SK-N-SH (cell line): Measurements from ENCODE around the gene RARB.

Experiments
- CTCF ChIP-seq: fragments of 200-600 bp; sonication (generic); IDR thresholded peaks from 2 replicates; pipeline ENCODE4 v1.6.1; 2017; ENCODE audit warnings: antibody characterized with exemption, mild to moderate bottlenecking, moderate library complexity
- ELF1 ChIP-seq: IDR thresholded peaks from 2 replicates; pipeline ENCODE4 v1.4.0; 2012
- JUND ChIP-seq: IDR thresholded peaks from 2 replicates; pipeline ENCODE4 v1.4.0; 2012
- NFIC ChIP-seq: IDR thresholded peaks from 2 replicates; pipeline ENCODE4 v1.4.0; 2012; ENCODE audit warnings: borderline replicate concordance
- PBX3 ChIP-seq: IDR thresholded peaks from 2 replicates; pipeline ENCODE4; 2012
- POLR2AphosphoS5 ChIP-seq: IDR thresholded peaks from 2 replicates; pipeline ENCODE4 v1.6.1; 2012; ENCODE audit warnings: low read depth, low read length
- SIN3A ChIP-seq: IDR thresholded peaks from 2 replicates; pipeline ENCODE4 v1.6.1; 2012; ENCODE audit warnings: low read depth, mild to moderate bottlenecking, low read length, moderate library complexity, borderline replicate concordance
- TCF12 ChIP-seq: IDR thresholded peaks from 2 replicates; pipeline ENCODE4 v1.4.0; 2012
- USF2 ChIP-seq: fragments of 150-350 bp; IDR thresholded peaks from 2 replicates; pipeline ENCODE4 v1.6.1; 2017; ENCODE audit warnings: antibody characterized with exemption, low read length, low read depth, borderline replicate concordance
- TF ChIP-seq, protein P1 (sequence below): IDR thresholded peaks from 2 replicates; pipeline ENCODE4 v1.6.1; 2012; ENCODE audit warnings: mild to moderate bottlenecking, low read depth, low read length, moderate library complexity
- TF ChIP-seq, protein P2 (sequence below): IDR thresholded peaks from 2 replicates; pipeline ENCODE4 v1.4.0; 2012; ENCODE audit warnings: low read depth

DNA sequence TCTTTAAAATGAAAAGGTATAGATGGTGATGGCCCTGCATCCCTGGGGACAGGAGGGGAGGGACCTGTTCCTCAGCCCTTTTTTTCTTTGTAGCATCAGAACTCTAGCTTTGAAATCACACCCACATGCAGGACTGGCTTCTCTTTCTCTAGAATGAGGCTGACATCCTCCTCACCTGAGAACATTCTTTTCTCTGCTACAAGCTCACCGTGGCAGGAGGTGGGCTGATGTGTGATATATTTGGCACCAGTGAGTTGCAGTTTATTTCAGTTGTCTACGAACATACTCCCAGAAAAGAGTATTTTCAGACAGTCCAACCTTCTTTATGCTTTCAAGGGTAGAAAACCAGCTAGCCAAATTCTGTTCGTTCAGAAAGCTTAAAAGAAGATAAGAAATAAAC is 43.6 kb upstream of the RARB start:
- no peak for TF ChIP-seq CTCF
- no peak for TF ChIP-seq TCF12
- TF ChIP-seq POLR2AphosphoS5, result no peak
- no peak for TF ChIP-seq PBX3
- no peak for TF ChIP-seq NFIC
- TF ChIP-seq, protein P1, sequence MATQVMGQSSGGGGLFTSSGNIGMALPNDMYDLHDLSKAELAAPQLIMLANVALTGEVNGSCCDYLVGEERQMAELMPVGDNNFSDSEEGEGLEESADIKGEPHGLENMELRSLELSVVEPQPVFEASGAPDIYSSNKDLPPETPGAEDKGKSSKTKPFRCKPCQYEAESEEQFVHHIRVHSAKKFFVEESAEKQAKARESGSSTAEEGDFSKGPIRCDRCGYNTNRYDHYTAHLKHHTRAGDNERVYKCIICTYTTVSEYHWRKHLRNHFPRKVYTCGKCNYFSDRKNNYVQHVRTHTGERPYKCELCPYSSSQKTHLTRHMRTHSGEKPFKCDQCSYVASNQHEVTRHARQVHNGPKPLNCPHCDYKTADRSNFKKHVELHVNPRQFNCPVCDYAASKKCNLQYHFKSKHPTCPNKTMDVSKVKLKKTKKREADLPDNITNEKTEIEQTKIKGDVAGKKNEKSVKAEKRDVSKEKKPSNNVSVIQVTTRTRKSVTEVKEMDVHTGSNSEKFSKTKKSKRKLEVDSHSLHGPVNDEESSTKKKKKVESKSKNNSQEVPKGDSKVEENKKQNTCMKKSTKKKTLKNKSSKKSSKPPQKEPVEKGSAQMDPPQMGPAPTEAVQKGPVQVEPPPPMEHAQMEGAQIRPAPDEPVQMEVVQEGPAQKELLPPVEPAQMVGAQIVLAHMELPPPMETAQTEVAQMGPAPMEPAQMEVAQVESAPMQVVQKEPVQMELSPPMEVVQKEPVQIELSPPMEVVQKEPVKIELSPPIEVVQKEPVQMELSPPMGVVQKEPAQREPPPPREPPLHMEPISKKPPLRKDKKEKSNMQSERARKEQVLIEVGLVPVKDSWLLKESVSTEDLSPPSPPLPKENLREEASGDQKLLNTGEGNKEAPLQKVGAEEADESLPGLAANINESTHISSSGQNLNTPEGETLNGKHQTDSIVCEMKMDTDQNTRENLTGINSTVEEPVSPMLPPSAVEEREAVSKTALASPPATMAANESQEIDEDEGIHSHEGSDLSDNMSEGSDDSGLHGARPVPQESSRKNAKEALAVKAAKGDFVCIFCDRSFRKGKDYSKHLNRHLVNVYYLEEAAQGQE, result no peak
- no peak for TF ChIP-seq JUND
- TF ChIP-seq, protein P2, sequence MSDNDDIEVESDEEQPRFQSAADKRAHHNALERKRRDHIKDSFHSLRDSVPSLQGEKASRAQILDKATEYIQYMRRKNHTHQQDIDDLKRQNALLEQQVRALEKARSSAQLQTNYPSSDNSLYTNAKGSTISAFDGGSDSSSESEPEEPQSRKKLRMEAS, result no peak
- no peak for TF ChIP-seq USF2
- TF ChIP-seq SIN3A, result no peak
- TF ChIP-seq ELF1, result no peak
